Hepatocyte (in vitro differentiated cells): ENCODE measurements around the gene MOB2.

Experiments
- CTCF ChIP-seq: fragments of 200-600 bp; sonication (generic); IDR thresholded peaks from 2 replicates; pipeline ENCODE4 v1.5.1; 2016; ENCODE audit warnings: antibody characterized with exemption, mild to moderate bottlenecking; ENCODE audit not compliant: poor library complexity
- EZH2 ChIP-seq: fragments of 200-600 bp; sonication (generic); IDR thresholded peaks from 2 replicates; pipeline ENCODE4 v1.6.1; 2016; ENCODE audit warnings: antibody characterized with exemption, mild to moderate bottlenecking, borderline replicate concordance

GRCh38 chr11:1526785-1527184, 40.2 kb upstream of the MOB2 start:
- TF ChIP-seq EZH2: no peak
- no peak for TF ChIP-seq CTCF
